ENCODE results near the gene BRSK2. TPM values are rescaled to one million over a fixed set of nuclear protein-coding genes. Genes with fewer than 3 reads are reported as not detected.

The BRSK2 gene
- total RNA-seq, 1 experiment from 2014 or later = 32.2 TPM

- DNase-seq (ENCODE audit: low read depth, low spot score) (no peak), ATAC-seq (no peak)
- no TSS peak for BruUV-seq (replicated peaks)
- intact Hi-C loops (cut with micrococcal nuclease; ENCODE audit: unreplicated experiment) (no loop called here), in situ Hi-C loops (cut with HindIII; ENCODE audit: low pct_unique_long_range_greater_than_20kb, low sequenced_read_pairs) (no loop called here)
- POLR2A ChIA-PET = interaction anchor here (0.6 kb wide), 2 partner anchors 85 to 107 kb away, joined by 3 to 15 read pairs; no protein-coding TSS in a partner anchor
- Histone ChIP-seq H3K9me3 (ENCODE audit: control insufficient read depth, insufficient read depth, low read depth, low read length) (no peaks in the 10 kb centered on the region), H3K4me1 (ENCODE audit: control insufficient read depth, insufficient read depth, low read length) (peaks cover 14% of the 10 kb centered on the region), H3K27ac (ENCODE audit: low read length) (no peak overlapping the region), H3K4me3 (ENCODE audit: low read depth in 2 of 2, low read length in 2 of 2) (no peak overlapping the region), H3K36me3 (ENCODE audit: control insufficient read depth, insufficient read depth, low read length) (no peaks in the 10 kb centered on the region), H3K27me3 (ENCODE audit: control insufficient read depth, insufficient read depth, low read length) (no peaks in the 10 kb centered on the region)
- CTCF ChIA-PET = interaction anchor here (0.7 to 1.0 kb wide), 2 partner anchors 56 to 65 kb away, joined by 3 read pairs; no protein-coding TSS in a partner anchor
- TF ChIP-seq, protein P1, sequence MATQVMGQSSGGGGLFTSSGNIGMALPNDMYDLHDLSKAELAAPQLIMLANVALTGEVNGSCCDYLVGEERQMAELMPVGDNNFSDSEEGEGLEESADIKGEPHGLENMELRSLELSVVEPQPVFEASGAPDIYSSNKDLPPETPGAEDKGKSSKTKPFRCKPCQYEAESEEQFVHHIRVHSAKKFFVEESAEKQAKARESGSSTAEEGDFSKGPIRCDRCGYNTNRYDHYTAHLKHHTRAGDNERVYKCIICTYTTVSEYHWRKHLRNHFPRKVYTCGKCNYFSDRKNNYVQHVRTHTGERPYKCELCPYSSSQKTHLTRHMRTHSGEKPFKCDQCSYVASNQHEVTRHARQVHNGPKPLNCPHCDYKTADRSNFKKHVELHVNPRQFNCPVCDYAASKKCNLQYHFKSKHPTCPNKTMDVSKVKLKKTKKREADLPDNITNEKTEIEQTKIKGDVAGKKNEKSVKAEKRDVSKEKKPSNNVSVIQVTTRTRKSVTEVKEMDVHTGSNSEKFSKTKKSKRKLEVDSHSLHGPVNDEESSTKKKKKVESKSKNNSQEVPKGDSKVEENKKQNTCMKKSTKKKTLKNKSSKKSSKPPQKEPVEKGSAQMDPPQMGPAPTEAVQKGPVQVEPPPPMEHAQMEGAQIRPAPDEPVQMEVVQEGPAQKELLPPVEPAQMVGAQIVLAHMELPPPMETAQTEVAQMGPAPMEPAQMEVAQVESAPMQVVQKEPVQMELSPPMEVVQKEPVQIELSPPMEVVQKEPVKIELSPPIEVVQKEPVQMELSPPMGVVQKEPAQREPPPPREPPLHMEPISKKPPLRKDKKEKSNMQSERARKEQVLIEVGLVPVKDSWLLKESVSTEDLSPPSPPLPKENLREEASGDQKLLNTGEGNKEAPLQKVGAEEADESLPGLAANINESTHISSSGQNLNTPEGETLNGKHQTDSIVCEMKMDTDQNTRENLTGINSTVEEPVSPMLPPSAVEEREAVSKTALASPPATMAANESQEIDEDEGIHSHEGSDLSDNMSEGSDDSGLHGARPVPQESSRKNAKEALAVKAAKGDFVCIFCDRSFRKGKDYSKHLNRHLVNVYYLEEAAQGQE (IDR thresholded peaks at IDR 0.05; ENCODE audit: insufficient read depth in 1 of 2, low read depth in 2 of 2, low read length in 1 of 2) = no peak
- TF ChIP-seq SIN3A (IDR thresholded peaks at IDR 0.05; ENCODE audit: borderline replicate concordance, insufficient read depth, low read depth, low read length) = no peak
Measured at GRCh38 chr11:1460986-1461825, 71.5 kb downstream of the BRSK2 start.

- ATAC-seq (no peak), DNase-seq (ENCODE audit: low read depth, low spot score) (no peak)
- no peaks in the 10 kb centered on the region for H3K36me3 ChIP-seq (ENCODE audit: control insufficient read depth, insufficient read depth, low read length)
- no peaks in the 10 kb centered on the region for H3K27me3 ChIP-seq (ENCODE audit: control insufficient read depth, insufficient read depth, low read length)
- TSS peak; percentile 73 for BruUV-seq (replicated peaks)
- H3K27ac ChIP-seq (ENCODE audit: low read length) = no peak overlapping the region
- no peak overlapping the region for H3K4me3 ChIP-seq (ENCODE audit: low read depth in 2 of 2, low read length in 2 of 2)
- TF ChIP-seq, protein P1 (IDR thresholded peaks at IDR 0.05; ENCODE audit: insufficient read depth in 1 of 2, low read depth in 2 of 2, low read length in 1 of 2) = no peak
- TF ChIP-seq TCF7L2 (IDR thresholded peaks at IDR 0.05; ENCODE audit: low read depth, low read length) (no peak), POLR2AphosphoS5 (IDR thresholded peaks at IDR 0.05; ENCODE audit: low read depth, low read length) (no peak), SIN3A (IDR thresholded peaks at IDR 0.05; ENCODE audit: borderline replicate concordance, insufficient read depth, low read depth, low read length) (no peak)
- TF ChIP-seq, protein P2, sequence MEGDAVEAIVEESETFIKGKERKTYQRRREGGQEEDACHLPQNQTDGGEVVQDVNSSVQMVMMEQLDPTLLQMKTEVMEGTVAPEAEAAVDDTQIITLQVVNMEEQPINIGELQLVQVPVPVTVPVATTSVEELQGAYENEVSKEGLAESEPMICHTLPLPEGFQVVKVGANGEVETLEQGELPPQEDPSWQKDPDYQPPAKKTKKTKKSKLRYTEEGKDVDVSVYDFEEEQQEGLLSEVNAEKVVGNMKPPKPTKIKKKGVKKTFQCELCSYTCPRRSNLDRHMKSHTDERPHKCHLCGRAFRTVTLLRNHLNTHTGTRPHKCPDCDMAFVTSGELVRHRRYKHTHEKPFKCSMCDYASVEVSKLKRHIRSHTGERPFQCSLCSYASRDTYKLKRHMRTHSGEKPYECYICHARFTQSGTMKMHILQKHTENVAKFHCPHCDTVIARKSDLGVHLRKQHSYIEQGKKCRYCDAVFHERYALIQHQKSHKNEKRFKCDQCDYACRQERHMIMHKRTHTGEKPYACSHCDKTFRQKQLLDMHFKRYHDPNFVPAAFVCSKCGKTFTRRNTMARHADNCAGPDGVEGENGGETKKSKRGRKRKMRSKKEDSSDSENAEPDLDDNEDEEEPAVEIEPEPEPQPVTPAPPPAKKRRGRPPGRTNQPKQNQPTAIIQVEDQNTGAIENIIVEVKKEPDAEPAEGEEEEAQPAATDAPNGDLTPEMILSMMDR (IDR thresholded peaks at IDR 0.05) = no peak
- no peaks in the 10 kb centered on the region for H3K9me3 ChIP-seq (ENCODE audit: control insufficient read depth, insufficient read depth, low read depth, low read length)
- intact Hi-C loops (cut with micrococcal nuclease; ENCODE audit: unreplicated experiment) = no loop called here
- H3K4me1 ChIP-seq (ENCODE audit: control insufficient read depth, insufficient read depth, low read length) = peaks cover 10% of the 10 kb centered on the region
- in situ Hi-C loops (cut with HindIII; ENCODE audit: low pct_unique_long_range_greater_than_20kb, low sequenced_read_pairs) = no loop called here
- POLR2A ChIA-PET = interaction anchor here (0.6 kb wide), 2 partner anchors 86 to 107 kb away, joined by 3 to 15 read pairs; no protein-coding TSS in a partner anchor
- CTCF ChIA-PET = interaction anchor here (0.7 to 1.0 kb wide), 2 partner anchors 55 to 64 kb away, joined by 3 read pairs; no protein-coding TSS in a partner anchor
Measured at GRCh38 chr11:1461826-1462697, 72.3 kb downstream of the BRSK2 start.
